HCT116 (cell line): ENCODE measurements around the gene RAB24. TPM values are rescaled to one million over a fixed set of nuclear protein-coding genes. Genes with fewer than 3 reads are reported as not detected.

Experiments used
- ATAC-seq: fragments of 200-7000 bp; cut with Tn5 transposase; 2 replicates; pipeline ENCODE4 v1.9.1; 2020; ENCODE audit warnings: mild to moderate bottlenecking, moderate library complexity
- BruUV-seq: library from RNA; stranded (reverse); fragments of 400-500 nt; replicated peaks from 2 replicates; lab custom pipeline; 2021; lab: Mats Ljungman, UMichigan
- CTCF ChIA-PET: fragments of 300-600 bp; sonication (Branson Sonifier 250); formaldehyde crosslinking; loops from one replicate; lab custom pipeline; 2021; ENCODE audit warnings: antibody characterized with exemption; lab: Charles Lee
- POLR2A ChIA-PET: fragments of 300-600, 350-600 bp; sonication (Branson Sonifier 250); formaldehyde crosslinking; loops from one replicate; lab custom pipeline; 2021; ENCODE audit warnings: antibody characterized with exemption; lab: Charles Lee
- RAD21 ChIA-PET, 2 experiments: fragments of 300-600 bp; sonication (Branson Sonifier 250); formaldehyde crosslinking; loops; one replicate each; lab custom pipeline; 2023; ENCODE audit warnings: low total read pairs in 2 of 2; ENCODE audit not compliant: uncharacterized antibody in 2 of 2, unreplicated experiment in 2 of 2, low non-redundant PET in 1 of 2; lab: Charles Lee
- DNase-seq: peaks from one replicate; pipeline ENCODE4 v3.0.0-alpha.2; 2010; ENCODE audit warnings: low read depth, low spot score
- H2AFZ ChIP-seq: fragments of 200-600 bp; shearing (Covaris generic), sonication (generic); 2 replicates; pipeline ENCODE4 v1.6.1; 2017; ENCODE audit warnings: low read depth, mixed run types, mixed read lengths, antibody characterized with exemption, low read length; ENCODE audit not compliant: poor library complexity, severe bottlenecking
- H3K27ac ChIP-seq: 2 replicates; pipeline ENCODE4 v1.5.1; 2012; ENCODE audit warnings: low read depth, low read length
- H3K27me3 ChIP-seq: fragments of 200-600 bp; sonication (generic); 2 replicates; pipeline ENCODE4 v1.6.1; 2016; ENCODE audit warnings: mixed run types, low read length, mixed read lengths; ENCODE audit not compliant: insufficient read depth
- H3K36me3 ChIP-seq, 2 experiments: fragments of 200-500 bp in 1 of 2; fragments of 200-600 bp in 1 of 2; sonication (Bioruptor generic) in 1 of 2; sonication (generic) in 1 of 2; 2 replicates each; pipeline versions ENCODE4 v1.5.1 to v1.6.1; 2014 to 2016; ENCODE audit warnings: low read length in 2 of 2, inconsistent platforms in 1 of 2, mixed read lengths in 1 of 2, mixed run types in 1 of 2; ENCODE audit not compliant: insufficient read depth in 2 of 2, control insufficient read depth in 1 of 2
- H3K4me1 ChIP-seq, 2 experiments: fragments of 200-600 bp in 1 of 2; sonication (generic) in 1 of 2; 2 replicates each; pipeline versions ENCODE4 v1.5.1 to v1.6.1; 2012 to 2017; ENCODE audit warnings: low read length in 2 of 2, inconsistent platforms in 1 of 2, mild to moderate bottlenecking in 1 of 2, mixed read lengths in 1 of 2, mixed run types in 1 of 2, moderate library complexity in 1 of 2; ENCODE audit not compliant: insufficient read depth in 2 of 2, control insufficient read depth in 1 of 2
- H3K4me2 ChIP-seq: fragments of 200-600 bp; sonication (generic); 2 replicates; pipeline ENCODE4 v1.6.1; 2017; ENCODE audit warnings: mixed run types, low read length, mixed read lengths
- H3K4me3 ChIP-seq, 2 experiments: fragments of 200-600 bp in 1 of 2; sonication (generic) in 1 of 2; replicated peaks in 1 of 2; 2 replicates each; pipeline ENCODE4 v1.5.1; 2011 to 2016; ENCODE audit warnings: low read length in 2 of 2, control low read depth in 1 of 2, low read depth in 1 of 2, mild to moderate bottlenecking in 1 of 2, mixed read lengths in 1 of 2, mixed run types in 1 of 2
- H3K79me2 ChIP-seq: fragments of 200-600 bp; sonication (generic); 2 replicates; pipeline ENCODE4 v1.6.1; 2017; ENCODE audit warnings: mild to moderate bottlenecking, mixed run types, low read length, moderate library complexity, mixed read lengths; ENCODE audit not compliant: insufficient read depth
- H3K9ac ChIP-seq: fragments of 200-600 bp; sonication (generic); 2 replicates; pipeline ENCODE4 v1.6.1; 2016; ENCODE audit warnings: low read length, mixed read lengths
- H3K9me2 ChIP-seq: fragments of 200-600 bp; sonication (generic), shearing (Covaris generic); 2 replicates; pipeline ENCODE4 v1.6.1; 2017; ENCODE audit warnings: mixed run types, mild to moderate bottlenecking, moderate library complexity; ENCODE audit not compliant: insufficient read depth
- H3K9me3 ChIP-seq, 2 experiments: fragments of 200-500 bp in 1 of 2; fragments of 200-600 bp in 1 of 2; sonication (Bioruptor generic) in 1 of 2; sonication (generic) in 1 of 2; 2 replicates each; pipeline ENCODE4 v1.6.1; 2014 to 2017; ENCODE audit warnings: low read length in 2 of 2, mixed read lengths in 2 of 2, inconsistent platforms in 1 of 2, low read depth in 1 of 2, mild to moderate bottlenecking in 1 of 2, mixed run types in 1 of 2, moderate library complexity in 1 of 2; ENCODE audit not compliant: control insufficient read depth in 1 of 2, insufficient read depth in 1 of 2
- H4K20me1 ChIP-seq: fragments of 200-600 bp; sonication (generic), shearing (Covaris generic); 2 replicates; pipeline ENCODE4 v1.6.1; 2017; ENCODE audit warnings: mixed run types, mild to moderate bottlenecking, moderate library complexity; ENCODE audit not compliant: insufficient read depth
- CBX3 ChIP-seq: IDR thresholded peaks from 2 replicates; pipeline ENCODE4 v1.6.1; 2012; ENCODE audit warnings: low read depth
- CEBPB ChIP-seq: IDR thresholded peaks from 2 replicates; pipeline ENCODE4 v1.6.1; 2012; ENCODE audit warnings: low read depth
- EGR1 ChIP-seq: IDR thresholded peaks from 2 replicates; pipeline ENCODE4 v1.6.1; 2012; ENCODE audit warnings: low read depth
- EZH2 ChIP-seq: fragments of 200-600 bp; sonication (generic); IDR thresholded peaks from 2 replicates; pipeline ENCODE4 v1.6.1; 2017; ENCODE audit warnings: antibody characterized with exemption, mixed run types
- EZH2phosphoT487 ChIP-seq: fragments of 200-600 bp; IDR thresholded peaks from 2 replicates; pipeline ENCODE4 v1.6.1; 2018; ENCODE audit warnings: antibody characterized with exemption, borderline replicate concordance
- FOSL1 ChIP-seq: IDR thresholded peaks from 2 replicates; pipeline ENCODE4 v1.6.1; 2012; ENCODE audit warnings: low read depth
- JUND ChIP-seq: IDR thresholded peaks from 2 replicates; pipeline ENCODE4 v1.6.1; 2012
- MAX ChIP-seq: IDR thresholded peaks from 2 replicates; pipeline ENCODE4 v1.6.1; 2012
- POLR2A ChIP-seq: IDR thresholded peaks from 2 replicates; pipeline ENCODE4 v1.7.0; 2011; ENCODE audit warnings: borderline replicate concordance; ENCODE audit not compliant: insufficient read depth, insufficient read length; ENCODE audit errors: extremely low read depth
- POLR2AphosphoS5 ChIP-seq: IDR thresholded peaks from 2 replicates; pipeline ENCODE4 v1.6.1; 2011; ENCODE audit warnings: mild to moderate bottlenecking, low read depth, low read length, moderate library complexity
- RAD21 ChIP-seq: IDR thresholded peaks from 2 replicates; pipeline ENCODE4 v1.6.1; 2012; ENCODE audit warnings: low read depth, mild to moderate bottlenecking
- SIN3A ChIP-seq: IDR thresholded peaks from 2 replicates; pipeline ENCODE4 v1.6.1; 2012; ENCODE audit warnings: low read depth
- SP1 ChIP-seq: IDR thresholded peaks from 2 replicates; pipeline ENCODE4 v1.6.1; 2012; ENCODE audit warnings: low read depth
- SRF ChIP-seq: IDR thresholded peaks from 2 replicates; pipeline ENCODE4 v1.6.1; 2012; ENCODE audit warnings: low read depth
- TCF7L2 ChIP-seq: IDR thresholded peaks from 2 replicates; pipeline ENCODE4 v1.7.0; 2011; ENCODE audit warnings: borderline replicate concordance, inconsistent platforms; ENCODE audit not compliant: insufficient read depth, insufficient read length; ENCODE audit errors: extremely low read depth
- intact Hi-C: fragments of 100-400 bp; cut with micrococcal nuclease; formaldehyde crosslinking; loops from 2 replicates; pipeline ENCODE4 v1.10.0; 2022
- total RNA-seq: library from RNA; stranded (reverse); gene quantifications from one replicate; pipeline ENCODE4 v1.2.1, GENCODE V29; 2021; ENCODE audit not compliant: unreplicated experiment
- TF ChIP-seq, protein P1 (sequence below): IDR thresholded peaks from 2 replicates; pipeline ENCODE4 v1.6.1; 2012; ENCODE audit warnings: low read depth
- TF ChIP-seq, protein P2 (sequence below): IDR thresholded peaks from 2 replicates; pipeline ENCODE4 v1.6.1; 2011; ENCODE audit warnings: mild to moderate bottlenecking, low read length, moderate library complexity; ENCODE audit not compliant: insufficient replicate concordance; ENCODE audit errors: extremely low read depth

RAB24 gene
- total RNA-seq, 1 experiment from 2014 or later: 13.5 TPM

DNA sequence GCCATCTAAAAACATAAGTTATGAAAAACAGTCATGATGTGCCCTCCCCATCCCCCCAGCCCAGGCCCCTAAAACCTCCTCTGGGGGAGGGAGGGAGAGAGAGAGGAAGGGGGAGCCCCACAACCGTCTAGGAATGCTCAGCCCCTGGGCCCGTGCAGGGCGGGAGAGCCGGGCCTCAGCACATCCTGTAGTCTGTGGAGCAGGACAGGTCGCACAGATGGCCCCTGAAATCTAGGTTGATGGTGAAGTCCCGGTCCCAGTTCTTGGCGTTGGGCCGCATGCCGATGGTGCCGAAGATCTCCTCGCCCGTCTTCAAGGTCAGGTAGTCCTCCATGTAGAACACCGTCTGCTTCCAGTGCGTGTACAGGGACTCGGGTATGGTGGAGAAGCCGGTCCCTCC lies 38.1 kb downstream of the RAB24 start:
- Histone ChIP-seq H3K79me2 (no peaks in the 10 kb centered on the region), H3K9ac (no peak overlapping the region), H2AFZ (no peak overlapping the region), H3K27me3 (no peaks in the 10 kb centered on the region), H3K4me2 (no peak overlapping the region), H3K4me1 (no peaks in the 10 kb centered on the region), H3K9me3 (no peaks in the 10 kb centered on the region), H3K9me2 (no peaks in the 10 kb centered on the region), H3K36me3 (peaks cover 3 to 25% of the 10 kb centered on the region in 2 experiments; a peak in 3 of 4 replicates), H3K4me3 (no peak overlapping the region), H4K20me1 (no peaks in the 10 kb centered on the region), H3K27ac (no peak overlapping the region)
- TF ChIP-seq EZH2: no peak
- TF ChIP-seq EGR1: no peak
- TF ChIP-seq RAD21: no peak
- TF ChIP-seq TCF7L2: no peak
- TF ChIP-seq SIN3A: no peak
- no peak for TF ChIP-seq CEBPB
- no peak for TF ChIP-seq SP1
- TF ChIP-seq EZH2phosphoT487: no peak
- no peak for TF ChIP-seq SRF
- no peak for TF ChIP-seq JUND
- no peak for TF ChIP-seq CBX3
- TF ChIP-seq MAX: no peak
- ChIA-PET RAD21 (no interaction called here), CTCF (no interaction called here), POLR2A (no interaction called here)
- intact Hi-C loops: no loop called here
- BruUV-seq: no TSS peak
- DNase-seq (no peak), ATAC-seq (no peak)

DNA sequence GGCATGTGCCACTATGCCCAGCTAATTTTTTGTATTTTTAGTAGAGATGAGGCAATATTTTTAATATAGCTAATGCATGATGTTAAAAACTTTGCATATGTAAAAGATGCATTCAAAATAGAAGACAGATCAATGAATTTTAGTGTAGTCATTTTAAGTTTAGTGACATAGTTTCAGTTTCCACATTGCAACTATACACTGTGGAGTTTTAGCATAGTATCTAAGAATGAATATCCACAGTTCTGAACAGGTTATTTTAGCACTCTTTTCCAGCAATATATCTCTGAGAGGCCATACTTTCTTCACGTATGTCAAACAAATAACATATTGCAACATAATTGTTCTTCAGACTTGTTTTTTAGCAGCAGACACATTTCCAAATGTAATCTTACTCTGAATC lies 39.3 kb downstream of the RAB24 start:
- Histone ChIP-seq H3K27me3 (no peaks in the 10 kb centered on the region), H3K9ac (no peak overlapping the region), H3K79me2 (no peaks in the 10 kb centered on the region), H3K4me3 (no peak overlapping the region), H3K4me1 (no peaks in the 10 kb centered on the region), H3K27ac (no peak overlapping the region), H2AFZ (no peak overlapping the region), H4K20me1 (no peaks in the 10 kb centered on the region), H3K4me2 (no peak overlapping the region), H3K9me3 (no peaks in the 10 kb centered on the region), H3K36me3 (peaks cover 3 to 20% of the 10 kb centered on the region in 2 experiments; a peak in 3 of 4 replicates), H3K9me2 (no peaks in the 10 kb centered on the region)
- ChIA-PET POLR2A (no interaction called here), RAD21 (no interaction called here), CTCF (interaction anchor here (0.9 kb wide), 1 partner anchor 46 kb away, joined by 3 read pairs; no protein-coding TSS in a partner anchor)
- intact Hi-C loops: no loop called here
- DNase-seq (no peak), ATAC-seq (no peak)
- no TSS peak for BruUV-seq
- TF ChIP-seq, protein P1, sequence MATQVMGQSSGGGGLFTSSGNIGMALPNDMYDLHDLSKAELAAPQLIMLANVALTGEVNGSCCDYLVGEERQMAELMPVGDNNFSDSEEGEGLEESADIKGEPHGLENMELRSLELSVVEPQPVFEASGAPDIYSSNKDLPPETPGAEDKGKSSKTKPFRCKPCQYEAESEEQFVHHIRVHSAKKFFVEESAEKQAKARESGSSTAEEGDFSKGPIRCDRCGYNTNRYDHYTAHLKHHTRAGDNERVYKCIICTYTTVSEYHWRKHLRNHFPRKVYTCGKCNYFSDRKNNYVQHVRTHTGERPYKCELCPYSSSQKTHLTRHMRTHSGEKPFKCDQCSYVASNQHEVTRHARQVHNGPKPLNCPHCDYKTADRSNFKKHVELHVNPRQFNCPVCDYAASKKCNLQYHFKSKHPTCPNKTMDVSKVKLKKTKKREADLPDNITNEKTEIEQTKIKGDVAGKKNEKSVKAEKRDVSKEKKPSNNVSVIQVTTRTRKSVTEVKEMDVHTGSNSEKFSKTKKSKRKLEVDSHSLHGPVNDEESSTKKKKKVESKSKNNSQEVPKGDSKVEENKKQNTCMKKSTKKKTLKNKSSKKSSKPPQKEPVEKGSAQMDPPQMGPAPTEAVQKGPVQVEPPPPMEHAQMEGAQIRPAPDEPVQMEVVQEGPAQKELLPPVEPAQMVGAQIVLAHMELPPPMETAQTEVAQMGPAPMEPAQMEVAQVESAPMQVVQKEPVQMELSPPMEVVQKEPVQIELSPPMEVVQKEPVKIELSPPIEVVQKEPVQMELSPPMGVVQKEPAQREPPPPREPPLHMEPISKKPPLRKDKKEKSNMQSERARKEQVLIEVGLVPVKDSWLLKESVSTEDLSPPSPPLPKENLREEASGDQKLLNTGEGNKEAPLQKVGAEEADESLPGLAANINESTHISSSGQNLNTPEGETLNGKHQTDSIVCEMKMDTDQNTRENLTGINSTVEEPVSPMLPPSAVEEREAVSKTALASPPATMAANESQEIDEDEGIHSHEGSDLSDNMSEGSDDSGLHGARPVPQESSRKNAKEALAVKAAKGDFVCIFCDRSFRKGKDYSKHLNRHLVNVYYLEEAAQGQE: no peak
- TF ChIP-seq JUND: no peak
- TF ChIP-seq POLR2A: no peak
- TF ChIP-seq CBX3: no peak
- no peak for TF ChIP-seq FOSL1
- TF ChIP-seq SP1: no peak
- TF ChIP-seq MAX: no peak
- TF ChIP-seq, protein P2, sequence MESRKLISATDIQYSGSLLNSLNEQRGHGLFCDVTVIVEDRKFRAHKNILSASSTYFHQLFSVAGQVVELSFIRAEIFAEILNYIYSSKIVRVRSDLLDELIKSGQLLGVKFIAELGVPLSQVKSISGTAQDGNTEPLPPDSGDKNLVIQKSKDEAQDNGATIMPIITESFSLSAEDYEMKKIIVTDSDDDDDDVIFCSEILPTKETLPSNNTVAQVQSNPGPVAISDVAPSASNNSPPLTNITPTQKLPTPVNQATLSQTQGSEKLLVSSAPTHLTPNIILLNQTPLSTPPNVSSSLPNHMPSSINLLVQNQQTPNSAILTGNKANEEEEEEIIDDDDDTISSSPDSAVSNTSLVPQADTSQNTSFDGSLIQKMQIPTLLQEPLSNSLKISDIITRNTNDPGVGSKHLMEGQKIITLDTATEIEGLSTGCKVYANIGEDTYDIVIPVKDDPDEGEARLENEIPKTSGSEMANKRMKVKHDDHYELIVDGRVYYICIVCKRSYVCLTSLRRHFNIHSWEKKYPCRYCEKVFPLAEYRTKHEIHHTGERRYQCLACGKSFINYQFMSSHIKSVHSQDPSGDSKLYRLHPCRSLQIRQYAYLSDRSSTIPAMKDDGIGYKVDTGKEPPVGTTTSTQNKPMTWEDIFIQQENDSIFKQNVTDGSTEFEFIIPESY: no peak
- no peak for TF ChIP-seq POLR2AphosphoS5
- no peak for TF ChIP-seq RAD21
- TF ChIP-seq EZH2: no peak
